Activated CD4-positive, alpha-beta memory T cell treated with anti-CD3 and anti-CD28 coated beads, Interleukin-2, amount 10 ng/mL, durations not matched to agents 7 days and 5 days (primary cell): ENCODE results near the gene CDK19. TPM values are rescaled to one million over a fixed set of nuclear protein-coding genes. Genes with fewer than 3 reads are reported as not detected.

ENCODE experiments used
- CTCF ChIA-PET: fragments of 350-600 bp; sonication (Branson Sonifier 250); formaldehyde crosslinking; loops from one replicate; lab custom pipeline; 2021; ENCODE audit warnings: antibody characterized with exemption, inconsistent platforms; lab: Charles Lee
- POLR2A ChIA-PET: fragments of 350-600 bp; sonication (Branson Sonifier 250); formaldehyde crosslinking; loops from one replicate; lab custom pipeline; 2021; ENCODE audit warnings: antibody characterized with exemption; lab: Charles Lee
- DNase-seq: peaks from one replicate; pipeline ENCODE4 v3.0.0-alpha.2; 2020
- H3K27ac Mint-ChIP-seq: one replicate; pipeline ENCODE4 v1.8.0; 2021; ENCODE audit warnings: mild to moderate bottlenecking, mixed read lengths
- H3K27me3 Mint-ChIP-seq: one replicate; pipeline ENCODE4 v1.8.0; 2021; ENCODE audit warnings: mixed read lengths
- H3K36me3 Mint-ChIP-seq: one replicate; pipeline ENCODE4 v1.8.0; 2021; ENCODE audit warnings: low read depth, mixed read lengths
- H3K4me1 Mint-ChIP-seq: one replicate; pipeline ENCODE4 v1.8.0; 2021; ENCODE audit warnings: mixed read lengths
- H3K4me3 Mint-ChIP-seq: one replicate; pipeline ENCODE4 v1.8.0; 2021; ENCODE audit warnings: mild to moderate bottlenecking, mixed read lengths
- H3K9me3 Mint-ChIP-seq: one replicate; pipeline ENCODE4 v1.8.0; 2021; ENCODE audit warnings: mixed read lengths
- total RNA-seq, 2 experiments: library from RNA; stranded (reverse); gene quantifications; one replicate each; pipeline ENCODE4 v1.2.3, GENCODE V29; 2021

CDK19 gene
- total RNA-seq, 2 experiments from 2014 or later, result 30.8 to 33.2 TPM

DNA sequence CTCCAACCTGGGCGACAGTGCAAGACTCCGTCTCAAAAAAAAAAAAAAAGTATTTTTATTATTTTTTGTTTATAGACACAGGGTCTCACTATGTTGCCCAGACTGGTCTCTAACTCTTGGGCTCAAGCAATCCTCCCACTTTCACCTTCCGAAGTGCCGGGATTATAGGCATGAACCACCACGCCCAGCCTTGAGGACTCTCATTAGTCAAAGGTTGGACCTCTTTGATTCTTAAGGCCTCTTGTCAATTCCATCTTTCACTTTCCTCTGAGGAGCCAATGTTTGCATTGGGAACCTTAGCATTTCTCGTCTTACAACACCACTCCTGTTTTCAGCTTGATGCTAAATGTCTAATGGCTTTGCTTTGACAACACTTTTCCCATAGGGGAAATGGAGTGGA is 16.1 kb upstream of the CDK19 start:
- Mint-ChIP-seq H3K4me3 (no peak overlapping the region), H3K36me3 (no peaks in the 10 kb centered on the region), H3K27ac (no peak overlapping the region), H3K27me3 (no peaks in the 10 kb centered on the region), H3K4me1 (no peaks in the 10 kb centered on the region), H3K9me3 (no peaks in the 10 kb centered on the region)
- ChIA-PET CTCF (no interaction called here), POLR2A (interaction anchor here (1.5 kb wide), 1 partner anchor 16 kb away, joined by 4 read pairs; the partner anchor contains the start of gene CDK19)
- DNase-seq, result no peak

DNA sequence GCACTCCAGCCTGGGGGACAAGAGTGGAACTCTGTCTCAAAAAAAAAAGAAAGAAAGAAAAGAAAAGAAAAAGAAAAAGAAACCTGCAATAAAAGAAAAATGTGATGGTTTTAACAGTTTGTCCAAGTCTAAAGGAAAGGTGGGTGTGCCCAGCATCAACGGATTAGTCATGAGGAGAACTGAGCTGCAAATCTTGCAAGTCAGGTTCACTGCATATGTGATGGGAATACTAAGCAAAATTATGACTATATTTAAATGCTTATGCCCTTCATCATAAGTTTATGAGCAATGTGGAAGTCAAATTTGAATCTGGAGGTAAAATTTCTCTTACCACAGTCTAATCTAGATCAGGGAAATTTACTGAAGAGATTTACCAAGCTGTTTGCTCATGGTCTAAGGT is 13.1 kb upstream of the CDK19 start:
- CTCF ChIA-PET, result interaction anchor here (1.0 to 1.5 kb wide), 3 partner anchors 10 to 45 kb away, joined by 3 to 4 read pairs (median 3); no protein-coding TSS in a partner anchor
- no peaks in the 10 kb centered on the region for H3K4me1 Mint-ChIP-seq
- H3K27me3 Mint-ChIP-seq, result peaks cover 3% of the 10 kb centered on the region
- POLR2A ChIA-PET, result interaction anchor here (2.7 to 3.4 kb wide), 3 partner anchors 13 to 50 kb away, joined by 7 to 15 read pairs (median 10); partner anchors contain the start of genes AMD1 and CDK19
- no peak overlapping the region for H3K4me3 Mint-ChIP-seq
- no peak overlapping the region for H3K27ac Mint-ChIP-seq
- H3K36me3 Mint-ChIP-seq, result no peaks in the 10 kb centered on the region
- no peak for DNase-seq
- no peaks in the 10 kb centered on the region for H3K9me3 Mint-ChIP-seq

DNA sequence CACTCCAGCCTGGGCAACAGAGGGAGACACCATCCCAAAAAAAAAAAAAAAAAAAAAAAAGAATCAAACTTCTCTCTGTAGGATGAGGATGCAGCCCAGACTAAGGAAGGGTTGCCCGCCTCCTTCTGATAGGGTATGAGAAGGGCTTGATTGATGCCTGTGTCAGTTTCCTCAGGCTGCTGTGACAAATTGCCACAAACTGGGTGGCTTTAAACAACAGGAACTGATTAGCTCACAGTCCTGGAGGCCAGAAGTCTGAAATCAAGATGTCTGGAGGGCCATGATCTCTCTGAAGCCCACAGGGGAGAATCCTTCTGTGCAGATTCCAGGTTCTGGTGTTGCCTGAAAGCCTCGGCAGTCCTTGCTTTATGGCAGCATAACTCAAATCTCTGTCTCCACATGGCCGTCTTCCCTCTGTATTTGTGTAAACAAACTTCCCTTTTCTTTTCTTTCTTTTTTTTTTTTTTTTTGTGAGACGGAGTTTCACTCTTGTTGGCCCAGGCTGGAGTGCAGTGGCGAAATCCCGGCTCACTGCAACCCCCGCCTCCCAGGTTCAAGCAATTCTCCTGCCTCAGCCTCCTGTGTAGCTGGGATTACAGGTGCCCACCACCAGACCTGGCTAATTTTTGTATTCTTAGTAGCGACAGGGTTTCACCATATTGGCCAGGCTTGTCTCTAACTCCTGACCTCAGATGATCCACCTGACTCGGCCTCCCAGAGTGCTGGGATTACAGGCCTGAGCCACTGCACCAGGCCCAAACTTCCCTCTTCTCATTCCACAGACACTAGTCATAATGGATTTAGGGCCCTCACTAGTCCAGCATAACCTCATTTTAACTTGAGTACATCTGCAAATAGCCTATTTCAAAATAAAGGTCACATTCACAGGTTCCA is 11.2 kb upstream of the CDK19 start:
- Mint-ChIP-seq H3K4me3 (no peak overlapping the region), H3K9me3 (no peaks in the 10 kb centered on the region), H3K27ac (no peak overlapping the region), H3K27me3 (peaks cover 3% of the 10 kb centered on the region), H3K36me3 (no peaks in the 10 kb centered on the region), H3K4me1 (peaks cover 6% of the 10 kb centered on the region)
- POLR2A ChIA-PET, result interaction anchor here (2.7 to 3.4 kb wide), 3 partner anchors 11 to 52 kb away, joined by 7 to 15 read pairs (median 10); partner anchors contain the start of genes AMD1 and CDK19
- CTCF ChIA-PET, result interaction anchor here (0.9 to 1.0 kb wide), 2 partner anchors 47 to 132 kb away, joined by 4 to 5 read pairs; partner anchors contain the start of gene GTF3C6
- no peak for DNase-seq

DNA sequence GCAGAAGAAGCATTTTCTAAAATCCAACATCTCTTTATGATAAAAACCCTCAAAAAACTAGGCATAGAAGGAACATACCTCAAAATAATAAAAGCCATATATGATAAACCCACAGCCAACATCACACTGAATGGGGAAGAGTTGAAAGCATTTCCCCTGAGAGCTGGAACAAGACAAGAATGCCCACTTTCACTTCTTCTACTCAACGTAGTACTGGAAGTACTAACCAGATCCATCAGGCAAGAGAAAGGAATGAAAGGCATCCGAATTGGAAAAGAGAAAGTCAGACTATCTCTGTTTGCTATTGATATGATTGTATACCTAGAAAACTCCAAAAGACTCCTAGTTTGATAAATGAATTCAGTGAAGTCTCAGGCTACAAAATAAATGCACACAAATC is 7.9 kb upstream of the CDK19 start:
- DNase-seq, result no peak
- Mint-ChIP-seq H3K9me3 (no peaks in the 10 kb centered on the region), H3K36me3 (peaks cover 2% of the 10 kb centered on the region), H3K4me3 (no peak overlapping the region), H3K27ac (no peak overlapping the region), H3K27me3 (peaks cover 3% of the 10 kb centered on the region), H3K4me1 (peaks cover 25% of the 10 kb centered on the region)
- ChIA-PET CTCF (no interaction called here), POLR2A (interaction anchor here (14.8 kb wide), 1 partner anchor 52 kb away, joined by 813 read pairs; the partner anchor contains the start of gene AMD1)

DNA sequence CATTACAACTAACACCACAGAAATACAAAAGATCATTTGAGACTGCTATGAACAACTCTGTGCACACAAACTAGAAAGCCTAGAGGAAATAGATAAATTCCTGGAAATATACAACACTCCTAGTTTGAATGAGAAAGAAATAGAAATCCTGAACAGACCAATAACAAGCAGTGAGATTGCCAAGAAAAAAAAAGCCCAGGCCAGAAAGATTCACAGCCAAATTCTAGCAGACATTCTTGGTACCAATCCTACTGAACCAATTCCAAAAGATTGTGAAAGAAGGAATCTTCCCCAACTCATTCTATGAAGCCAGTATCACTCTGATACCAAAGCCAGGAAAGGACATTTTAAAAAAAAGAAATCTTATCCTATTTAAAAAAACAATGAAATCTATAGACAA is 7.0 kb upstream of the CDK19 start:
- peaks cover 3% of the 10 kb centered on the region for H3K27me3 Mint-ChIP-seq
- peaks cover 33% of the 10 kb centered on the region for H3K4me1 Mint-ChIP-seq
- no peak overlapping the region for H3K27ac Mint-ChIP-seq
- no peak for DNase-seq
- no peaks in the 10 kb centered on the region for H3K9me3 Mint-ChIP-seq
- CTCF ChIA-PET, result no interaction called here
- peaks cover 2% of the 10 kb centered on the region for H3K36me3 Mint-ChIP-seq
- H3K4me3 Mint-ChIP-seq, result no peak overlapping the region
- POLR2A ChIA-PET, result interaction anchor here (14.8 kb wide), 1 partner anchor 53 kb away, joined by 813 read pairs; the partner anchor contains the start of gene AMD1

DNA sequence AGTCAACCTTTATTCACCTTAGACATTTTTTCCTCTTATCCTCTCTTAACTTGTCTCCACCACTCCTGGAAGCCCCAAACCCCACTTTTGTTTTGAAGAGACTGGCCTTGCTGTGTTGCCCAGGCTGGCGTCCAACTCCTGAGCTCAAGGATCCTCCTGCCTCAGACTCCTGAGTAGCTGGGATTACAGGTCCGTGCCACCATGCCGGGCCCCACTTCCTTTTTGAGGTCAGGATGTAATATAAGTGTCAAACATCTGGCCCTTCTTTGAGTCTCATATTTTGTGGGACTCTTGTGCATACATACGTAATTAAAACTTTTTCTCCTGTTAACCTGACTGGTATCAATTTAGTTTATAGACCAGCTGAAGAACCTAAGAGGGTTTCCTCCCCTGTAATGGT is 1.4 kb upstream of the CDK19 start:
- ChIA-PET CTCF (interaction anchor here (1.2 to 4.5 kb wide), 2 partner anchors 50 to 56 kb away, joined by 3 to 40 read pairs; partner anchors contain the start of gene AMD1), POLR2A (interaction anchor here (0.9 to 14.8 kb wide), 17 partner anchors 9 to 637 kb away, joined by 3 to 813 read pairs (median 15); partner anchors contain the start of genes AMD1, CDC40, GTF3C6 and RPF2)
- peaks cover 59% of the 10 kb centered on the region for H3K4me1 Mint-ChIP-seq
- DNase-seq, result peak; percentile 38
- H3K4me3 Mint-ChIP-seq, result peak overlapping the region; percentile 100
- no peaks in the 10 kb centered on the region for H3K27me3 Mint-ChIP-seq
- H3K9me3 Mint-ChIP-seq, result no peaks in the 10 kb centered on the region
- peak overlapping the region; percentile 99 for H3K27ac Mint-ChIP-seq
- H3K36me3 Mint-ChIP-seq, result peaks cover 8% of the 10 kb centered on the region

DNA sequence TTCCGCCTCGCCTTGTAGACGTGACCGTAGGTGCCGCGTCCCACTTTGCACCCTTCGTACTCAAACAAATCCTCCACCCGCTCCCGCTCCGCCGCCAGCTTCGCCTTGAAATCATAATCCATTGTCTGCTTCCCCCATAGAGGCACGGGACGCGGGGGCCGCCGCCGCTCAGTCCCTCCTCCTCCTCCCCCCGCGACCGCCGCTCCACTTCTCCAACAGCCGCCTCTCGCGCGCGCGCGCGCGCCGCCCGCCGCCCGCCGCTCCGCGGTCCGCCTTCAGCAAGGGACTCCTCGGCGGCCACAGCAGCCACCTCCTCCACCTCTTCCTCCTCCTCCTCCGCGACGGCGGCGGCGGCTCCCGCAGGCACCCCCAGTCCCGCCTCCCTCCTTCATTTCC is 256 bp downstream of the CDK19 start:
- Mint-ChIP-seq H3K27me3 (no peaks in the 10 kb centered on the region), H3K27ac (peak overlapping the region; percentile 99), H3K4me3 (peak overlapping the region; percentile 100), H3K36me3 (peaks cover 13% of the 10 kb centered on the region), H3K4me1 (peaks cover 53% of the 10 kb centered on the region), H3K9me3 (no peaks in the 10 kb centered on the region)
- POLR2A ChIA-PET, result interaction anchor here (0.6 to 14.8 kb wide), 49 partner anchors 8 to 1720 kb away, joined by 3 to 813 read pairs (median 4); partner anchors contain the start of genes AMD1, CDC40, CEP57L1 and GTF3C6
- CTCF ChIA-PET, result interaction anchor here (0.7 to 4.5 kb wide), 13 partner anchors 9 to 444 kb away, joined by 3 to 56 read pairs (median 5); partner anchors contain the start of genes AMD1 and GTF3C6
- no peak for DNase-seq

DNA sequence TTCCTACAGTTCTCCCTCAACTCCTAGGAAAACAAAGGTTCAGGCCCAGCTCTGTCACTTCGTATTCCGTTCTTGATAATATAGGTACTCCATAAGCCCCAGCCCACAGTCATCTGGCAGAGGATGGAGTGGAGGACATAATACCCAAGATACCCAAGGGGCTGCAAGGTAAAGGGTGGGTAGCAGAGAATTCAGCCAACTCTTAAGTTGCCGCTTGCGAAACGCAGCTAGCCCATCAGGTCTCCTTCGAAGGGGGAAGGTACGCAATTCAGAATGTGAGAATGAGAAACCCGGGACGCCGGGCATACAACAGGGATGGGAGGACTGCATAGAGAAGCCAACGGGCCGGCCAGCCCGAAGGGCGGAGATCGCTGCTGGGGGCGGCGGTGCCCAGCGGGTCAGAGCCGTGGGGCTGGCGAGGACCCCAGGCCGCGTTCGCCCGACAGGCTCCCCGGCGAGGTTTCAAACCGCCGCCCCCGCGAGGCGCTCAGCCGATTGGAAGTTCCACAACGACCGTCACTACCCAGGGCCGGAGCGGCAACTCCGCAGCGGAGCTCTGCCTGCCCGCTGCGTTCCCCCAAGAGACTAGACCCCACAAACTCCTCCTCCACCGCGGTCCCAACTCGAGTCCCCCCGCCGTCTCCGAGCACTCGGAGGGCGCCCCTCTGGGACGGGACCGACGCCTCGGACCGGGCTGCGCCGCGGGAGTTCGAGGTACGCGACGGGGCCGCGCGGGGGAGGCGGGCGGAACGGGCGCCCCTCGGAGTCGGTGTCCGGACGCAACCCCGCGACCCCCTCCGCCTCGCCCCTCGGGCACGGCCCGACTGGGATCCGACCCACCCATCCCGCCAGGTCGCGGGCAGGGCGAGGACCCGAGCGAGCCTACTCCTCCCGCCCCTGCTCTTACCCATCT is 911 bp downstream of the CDK19 start:
- peak overlapping the region; percentile 99 for H3K27ac Mint-ChIP-seq
- H3K9me3 Mint-ChIP-seq, result peaks cover 2% of the 10 kb centered on the region
- H3K4me3 Mint-ChIP-seq, result peak overlapping the region; percentile 100
- peaks cover 50% of the 10 kb centered on the region for H3K4me1 Mint-ChIP-seq
- H3K27me3 Mint-ChIP-seq, result no peaks in the 10 kb centered on the region
- CTCF ChIA-PET, result interaction anchor here (0.6 to 4.5 kb wide), 12 partner anchors 9 to 445 kb away, joined by 3 to 56 read pairs (median 5); partner anchors contain the start of genes AMD1 and GTF3C6
- peak; percentile 66 for DNase-seq
- POLR2A ChIA-PET, result interaction anchor here (0.7 to 14.8 kb wide), 33 partner anchors 12 to 1719 kb away, joined by 3 to 813 read pairs (median 4); partner anchors contain the start of genes AMD1, CEP57L1, GTF3C6 and RPF2
- peaks cover 17% of the 10 kb centered on the region for H3K36me3 Mint-ChIP-seq

DNA sequence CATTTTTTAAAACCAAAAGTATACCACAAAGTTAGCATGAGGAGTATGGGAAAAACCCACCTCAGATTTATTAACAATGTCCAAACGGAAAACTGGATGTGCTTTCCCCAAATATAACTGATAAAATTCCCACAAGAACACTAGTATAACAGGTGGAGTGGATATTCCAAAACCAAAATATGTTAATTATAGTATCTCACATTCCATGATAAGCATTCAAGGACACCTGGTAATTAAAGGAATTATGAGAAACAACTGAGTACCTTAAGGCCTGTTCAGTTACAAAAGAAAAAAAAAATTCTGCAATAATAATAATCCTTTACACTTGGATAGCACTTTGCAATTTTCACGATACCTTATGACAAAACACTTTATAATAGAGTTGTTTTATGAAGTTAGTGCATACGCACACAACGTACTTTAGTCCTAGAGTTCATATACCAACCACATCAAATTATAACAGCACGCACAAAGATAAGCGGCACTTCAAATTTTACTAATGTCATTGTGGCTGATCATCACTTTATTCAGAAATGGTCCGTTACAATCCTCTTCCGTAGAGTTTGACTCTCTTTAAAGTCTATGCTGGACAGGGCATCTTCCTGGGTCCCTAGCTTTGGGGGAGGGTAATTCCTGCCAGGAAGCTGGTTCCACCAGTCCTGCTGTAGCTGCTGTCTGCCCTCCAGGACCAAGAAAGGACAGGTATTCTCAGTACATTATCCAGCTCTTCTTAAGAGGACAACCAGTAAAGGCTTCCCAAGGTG is 1.7 kb downstream of the CDK19 start:
- no peaks in the 10 kb centered on the region for H3K27me3 Mint-ChIP-seq
- H3K36me3 Mint-ChIP-seq, result peaks cover 17% of the 10 kb centered on the region
- ChIA-PET CTCF (interaction anchor here (0.6 to 4.5 kb wide), 4 partner anchors 56 to 131 kb away, joined by 4 to 56 read pairs (median 24); partner anchors contain the start of gene AMD1), POLR2A (interaction anchor here (0.7 to 14.8 kb wide), 10 partner anchors 52 to 674 kb away, joined by 3 to 813 read pairs (median 24); partner anchors contain the start of genes AMD1, GTF3C6 and RPF2)
- H3K4me3 Mint-ChIP-seq, result peak overlapping the region; percentile 100
- peak overlapping the region; percentile 81 for H3K27ac Mint-ChIP-seq
- H3K9me3 Mint-ChIP-seq, result peaks cover 2% of the 10 kb centered on the region
- H3K4me1 Mint-ChIP-seq, result peaks cover 47% of the 10 kb centered on the region
- DNase-seq, result no peak

DNA sequence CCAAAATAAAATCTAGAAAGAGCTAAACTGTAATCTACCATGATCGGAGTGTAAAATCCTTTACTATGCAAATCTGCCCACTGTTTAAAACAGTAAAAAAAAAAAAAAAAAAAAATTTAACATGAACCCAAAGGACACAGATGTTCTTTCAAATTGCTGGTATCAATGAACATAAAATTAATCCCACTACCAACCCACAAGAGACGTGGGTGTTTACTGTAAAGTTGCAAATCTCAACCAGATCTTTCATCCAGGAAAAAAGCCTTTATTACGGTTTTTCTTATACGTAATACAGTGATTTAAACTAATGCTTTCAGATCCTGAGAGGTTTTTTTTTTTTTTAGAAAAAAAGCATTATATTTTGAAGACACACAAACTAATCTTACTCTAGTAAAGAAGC is 2.5 kb downstream of the CDK19 start:
- peaks cover 17% of the 10 kb centered on the region for H3K36me3 Mint-ChIP-seq
- H3K4me3 Mint-ChIP-seq, result no peak overlapping the region
- ChIA-PET CTCF (interaction anchor here (2.0 to 4.5 kb wide), 3 partner anchors 60 to 130 kb away, joined by 8 to 56 read pairs (median 40); partner anchors contain the start of gene AMD1), POLR2A (interaction anchor here (4.5 to 14.8 kb wide), 2 partner anchors 63 to 170 kb away, joined by 35 to 813 read pairs; partner anchors contain the start of genes AMD1 and RPF2)
- no peaks in the 10 kb centered on the region for H3K27me3 Mint-ChIP-seq
- H3K27ac Mint-ChIP-seq, result no peak overlapping the region
- H3K9me3 Mint-ChIP-seq, result peaks cover 2% of the 10 kb centered on the region
- H3K4me1 Mint-ChIP-seq, result peaks cover 41% of the 10 kb centered on the region
- no peak for DNase-seq
